ENCODE data around the gene DISP3. TPM values are rescaled to one million over a fixed set of nuclear protein-coding genes. Genes with fewer than 3 reads are reported as not detected.

Gene DISP3
- total RNA-seq, 1 donor from 2014 or later = 0.42 TPM

GRCh38 chr1:11493972-11494655 is 15.2 kb downstream of the DISP3 start:
- peaks cover 10% of the 10 kb centered on the region for H3K27me3 Mint-ChIP-seq
- POLR2A ChIA-PET = no interaction called here
- H3K9me3 Mint-ChIP-seq = peaks cover 4% of the 10 kb centered on the region
- CTCF ChIA-PET = no interaction called here
- no peak for ATAC-seq (ENCODE audit: low read depth)
- intact Hi-C loops (cut with micrococcal nuclease) = no loop called here
- H3K4me3 Mint-ChIP-seq = no peak overlapping the region
- H3K36me3 Mint-ChIP-seq (ENCODE audit: low read depth) = no peaks in the 10 kb centered on the region
- TF ChIP-seq CTCF (IDR thresholded peaks at IDR 0.05) = no peak
- no peak overlapping the region for H3K27ac Mint-ChIP-seq
- no peaks in the 10 kb centered on the region for H3K4me1 Mint-ChIP-seq
- no peak for DNase-seq

GRCh38 chr1:11494771-11495170 is 15.8 kb downstream of the DISP3 start:
- Mint-ChIP-seq H3K36me3 (ENCODE audit: low read depth) (no peaks in the 10 kb centered on the region), H3K27me3 (peaks cover 15% of the 10 kb centered on the region), H3K4me3 (no peak overlapping the region), H3K27ac (no peak overlapping the region), H3K9me3 (peaks cover 4% of the 10 kb centered on the region), H3K4me1 (no peaks in the 10 kb centered on the region)
- no peak for DNase-seq
- CTCF ChIA-PET = no interaction called here
- POLR2A ChIA-PET = no interaction called here
- TF ChIP-seq CTCF (IDR thresholded peaks at IDR 0.05) = no peak
- ATAC-seq (ENCODE audit: low read depth) = no peak
- intact Hi-C loops (cut with micrococcal nuclease) = no loop called here

GRCh38 chr1:11495579-11495978 is 16.6 kb downstream of the DISP3 start:
- ChIA-PET POLR2A (no interaction called here), CTCF (no interaction called here)
- Mint-ChIP-seq H3K4me1 (no peaks in the 10 kb centered on the region), H3K27me3 (peaks cover 18% of the 10 kb centered on the region), H3K9me3 (peaks cover 4% of the 10 kb centered on the region), H3K4me3 (no peak overlapping the region), H3K27ac (no peak overlapping the region), H3K36me3 (ENCODE audit: low read depth) (no peaks in the 10 kb centered on the region)
- DNase-seq = no peak
- ATAC-seq (ENCODE audit: low read depth) = no peak
- intact Hi-C loops (cut with micrococcal nuclease) = no loop called here
- TF ChIP-seq CTCF (IDR thresholded peaks at IDR 0.05) = no peak

- CTCF ChIA-PET = no interaction called here
- Mint-ChIP-seq H3K9me3 (peaks cover 4% of the 10 kb centered on the region), H3K4me3 (no peak overlapping the region), H3K27ac (no peak overlapping the region), H3K27me3 (peaks cover 20% of the 10 kb centered on the region), H3K4me1 (no peaks in the 10 kb centered on the region), H3K36me3 (ENCODE audit: low read depth) (no peaks in the 10 kb centered on the region)
- TF ChIP-seq CTCF (IDR thresholded peaks at IDR 0.05) = no peak
- intact Hi-C loops (cut with micrococcal nuclease) = no loop called here
- POLR2A ChIA-PET = no interaction called here
- ATAC-seq (ENCODE audit: low read depth) = no peak
- DNase-seq = no peak
Measured at GRCh38 chr1:11496551-11497080, 17.7 kb downstream of the DISP3 start.

- Mint-ChIP-seq H3K27ac (no peak overlapping the region), H3K4me3 (no peak overlapping the region), H3K27me3 (peaks cover 28% of the 10 kb centered on the region), H3K4me1 (no peaks in the 10 kb centered on the region), H3K9me3 (peaks cover 8% of the 10 kb centered on the region), H3K36me3 (ENCODE audit: low read depth) (no peaks in the 10 kb centered on the region)
- CTCF ChIA-PET = no interaction called here
- intact Hi-C loops (cut with micrococcal nuclease) = no loop called here
- POLR2A ChIA-PET = no interaction called here
- DNase-seq = no peak
- no peak for ATAC-seq (ENCODE audit: low read depth)
- no peak for TF ChIP-seq CTCF (IDR thresholded peaks at IDR 0.05)
Measured at GRCh38 chr1:11498956-11499594, 20.1 kb downstream of the DISP3 start.

All from activated B cell treated with CpG ODN at 0.5 μM for 24 hours (primary cell).